ENCODE data around the gene KCND1.

The KCND1 gene

GRCh38 chrX:48937054-48937907 is 34.4 kb downstream of the KCND1 start:
- 7 to 57% methylated on average over 3 of the region's 9 CpGs for WGBS, 2 experiments (ENCODE audit: insufficient coverage in 2 of 2)
- Histone ChIP-seq H3K4me3 (ENCODE audit: extremely low read depth, insufficient read depth, low read length, poor library complexity, severe bottlenecking) (no peak overlapping the region), H3K4me1 (ENCODE audit: control insufficient read depth, insufficient read depth, low read length, poor library complexity, severe bottlenecking) (no peaks in the 10 kb centered on the region), H3K9me3 (ENCODE audit: control insufficient read depth, low read length) (no peaks in the 10 kb centered on the region), H3K36me3 (ENCODE audit: control insufficient read depth, insufficient read depth, low read length) (peaks cover 54% of the 10 kb centered on the region), H3K27ac (ENCODE audit: low read depth, low read length, severe bottlenecking) (no peak overlapping the region)

- Histone ChIP-seq H3K4me3 (ENCODE audit: extremely low read depth, insufficient read depth, low read length, poor library complexity, severe bottlenecking) (no peak overlapping the region), H3K36me3 (ENCODE audit: control insufficient read depth, insufficient read depth, low read length) (peaks cover 52% of the 10 kb centered on the region), H3K9me3 (ENCODE audit: control insufficient read depth, low read length) (no peaks in the 10 kb centered on the region), H3K27ac (ENCODE audit: low read depth, low read length, severe bottlenecking) (no peak overlapping the region), H3K4me1 (ENCODE audit: control insufficient read depth, insufficient read depth, low read length, poor library complexity, severe bottlenecking) (no peaks in the 10 kb centered on the region)
- WGBS, 2 experiments (ENCODE audit: insufficient coverage in 2 of 2): 95 to 100% methylated on average over 4 to 6 of the region's 8 CpGs
These were observed 35.1 kb downstream of the KCND1 start for GRCh38 chrX:48936429-48937053.

GRCh38 chrX:48935301-48935670 is 36.4 kb downstream of the KCND1 start:
- H3K36me3 ChIP-seq (ENCODE audit: control insufficient read depth, insufficient read depth, low read length): peaks cover 49% of the 10 kb centered on the region
- no peak overlapping the region for H3K4me3 ChIP-seq (ENCODE audit: extremely low read depth, insufficient read depth, low read length, poor library complexity, severe bottlenecking)
- no CpG with 5 or more reads among the region's 1 CpG for WGBS, 2 experiments (ENCODE audit: insufficient coverage in 2 of 2)
- H3K9me3 ChIP-seq (ENCODE audit: control insufficient read depth, low read length): no peaks in the 10 kb centered on the region
- H3K4me1 ChIP-seq (ENCODE audit: control insufficient read depth, insufficient read depth, low read length, poor library complexity, severe bottlenecking): no peaks in the 10 kb centered on the region
- no peak overlapping the region for H3K27ac ChIP-seq (ENCODE audit: low read depth, low read length, severe bottlenecking)

- 76% methylated on average over 2 of the region's 7 CpGs; no CpG with 5 or more reads in 1 of the 2 experiments for WGBS, 2 experiments (ENCODE audit: insufficient coverage in 2 of 2)
These were observed 36.9 kb downstream of the KCND1 start for GRCh38 chrX:48934581-48935300.

GRCh38 chrX:48933757-48934156 is 37.9 kb downstream of the KCND1 start:
- no peak overlapping the region for H3K27ac ChIP-seq (ENCODE audit: low read depth, low read length, severe bottlenecking)
- peaks cover 43% of the 10 kb centered on the region for H3K36me3 ChIP-seq (ENCODE audit: control insufficient read depth, insufficient read depth, low read length)
- 100% methylated on average over 1 of the region's 2 CpGs for WGBS, 2 experiments (ENCODE audit: insufficient coverage in 2 of 2)
- no peaks in the 10 kb centered on the region for H3K9me3 ChIP-seq (ENCODE audit: control insufficient read depth, low read length)
- no peak overlapping the region for H3K4me3 ChIP-seq (ENCODE audit: extremely low read depth, insufficient read depth, low read length, poor library complexity, severe bottlenecking)
- no peaks in the 10 kb centered on the region for H3K4me1 ChIP-seq (ENCODE audit: control insufficient read depth, insufficient read depth, low read length, poor library complexity, severe bottlenecking)

More at GRCh38 chrX:48934581-48935300, 36.9 kb downstream of the KCND1 start:
- Histone ChIP-seq H3K4me1 (ENCODE audit: control insufficient read depth, insufficient read depth, low read length, poor library complexity, severe bottlenecking) (no peaks in the 10 kb centered on the region), H3K9me3 (ENCODE audit: control insufficient read depth, low read length) (no peaks in the 10 kb centered on the region), H3K36me3 (ENCODE audit: control insufficient read depth, insufficient read depth, low read length) (peaks cover 47% of the 10 kb centered on the region), H3K4me3 (ENCODE audit: extremely low read depth, insufficient read depth, low read length, poor library complexity, severe bottlenecking) (no peak overlapping the region), H3K27ac (ENCODE audit: low read depth, low read length, severe bottlenecking) (no peak overlapping the region)

GRCh38 chrX:48927736-48928382 is 43.8 kb downstream of the KCND1 start:
- H3K36me3 ChIP-seq (ENCODE audit: control insufficient read depth, insufficient read depth, low read length): peaks cover 35% of the 10 kb centered on the region
- no peaks in the 10 kb centered on the region for H3K9me3 ChIP-seq (ENCODE audit: control insufficient read depth, low read length)
- H3K27ac ChIP-seq (ENCODE audit: low read depth, low read length, severe bottlenecking): no peak overlapping the region
- H3K4me1 ChIP-seq (ENCODE audit: control insufficient read depth, insufficient read depth, low read length, poor library complexity, severe bottlenecking): no peaks in the 10 kb centered on the region
- no peak overlapping the region for H3K4me3 ChIP-seq (ENCODE audit: extremely low read depth, insufficient read depth, low read length, poor library complexity, severe bottlenecking)
- WGBS, 2 experiments (ENCODE audit: insufficient coverage in 2 of 2): 17% methylated on average over 1 of the region's 2 CpGs; no CpG with 5 or more reads in 1 of the 2 experiments

GRCh38 chrX:48927123-48927522 is 44.5 kb downstream of the KCND1 start:
- Histone ChIP-seq H3K4me1 (ENCODE audit: control insufficient read depth, insufficient read depth, low read length, poor library complexity, severe bottlenecking) (peaks cover 3% of the 10 kb centered on the region), H3K9me3 (ENCODE audit: control insufficient read depth, low read length) (no peaks in the 10 kb centered on the region), H3K36me3 (ENCODE audit: control insufficient read depth, insufficient read depth, low read length) (peaks cover 36% of the 10 kb centered on the region), H3K4me3 (ENCODE audit: extremely low read depth, insufficient read depth, low read length, poor library complexity, severe bottlenecking) (no peak overlapping the region), H3K27ac (ENCODE audit: low read depth, low read length, severe bottlenecking) (no peak overlapping the region)
- WGBS, 2 experiments (ENCODE audit: insufficient coverage in 2 of 2): 40% methylated on average over 1 of the region's 5 CpGs; no CpG with 5 or more reads in 1 of the 2 experiments

- Histone ChIP-seq H3K4me1 (ENCODE audit: control insufficient read depth, insufficient read depth, low read length, poor library complexity, severe bottlenecking) (peaks cover 16% of the 10 kb centered on the region), H3K9me3 (ENCODE audit: control insufficient read depth, low read length) (no peaks in the 10 kb centered on the region), H3K36me3 (ENCODE audit: control insufficient read depth, insufficient read depth, low read length) (peaks cover 30% of the 10 kb centered on the region), H3K4me3 (ENCODE audit: extremely low read depth, insufficient read depth, low read length, poor library complexity, severe bottlenecking) (no peak overlapping the region), H3K27ac (ENCODE audit: low read depth, low read length, severe bottlenecking) (no peak overlapping the region)
- 100% methylated on average over 4 of the region's 5 CpGs; no CpG with 5 or more reads in 1 of the 2 experiments for WGBS, 2 experiments (ENCODE audit: insufficient coverage in 2 of 2)
These were observed 47.4 kb downstream of the KCND1 start for GRCh38 chrX:48924270-48924669.

- Histone ChIP-seq H3K4me1 (ENCODE audit: control insufficient read depth, insufficient read depth, low read length, poor library complexity, severe bottlenecking) (peaks cover 16% of the 10 kb centered on the region), H3K9me3 (ENCODE audit: control insufficient read depth, low read length) (no peaks in the 10 kb centered on the region), H3K36me3 (ENCODE audit: control insufficient read depth, insufficient read depth, low read length) (peaks cover 30% of the 10 kb centered on the region), H3K27ac (ENCODE audit: low read depth, low read length, severe bottlenecking) (no peak overlapping the region), H3K4me3 (ENCODE audit: extremely low read depth, insufficient read depth, low read length, poor library complexity, severe bottlenecking) (no peak overlapping the region)
- WGBS, 2 experiments (ENCODE audit: insufficient coverage in 2 of 2): 98 to 100% methylated on average over 7 to 8 of the region's 13 CpGs
These were observed 47.9 kb downstream of the KCND1 start for GRCh38 chrX:48923771-48924170.

GRCh38 chrX:48920718-48921104 is 50.9 kb downstream of the KCND1 start:
- Histone ChIP-seq H3K36me3 (ENCODE audit: control insufficient read depth, insufficient read depth, low read length) (peaks cover 26% of the 10 kb centered on the region), H3K4me3 (ENCODE audit: extremely low read depth, insufficient read depth, low read length, poor library complexity, severe bottlenecking) (no peak overlapping the region), H3K9me3 (ENCODE audit: control insufficient read depth, low read length) (no peaks in the 10 kb centered on the region), H3K27ac (ENCODE audit: low read depth, low read length, severe bottlenecking) (no peak overlapping the region), H3K4me1 (ENCODE audit: control insufficient read depth, insufficient read depth, low read length, poor library complexity, severe bottlenecking) (peaks cover 16% of the 10 kb centered on the region)
- 60% methylated on average over 1 of the region's 4 CpGs; no CpG with 5 or more reads in 1 of the 2 experiments for WGBS, 2 experiments (ENCODE audit: insufficient coverage in 2 of 2)

Data from mesodermal cell (in vitro differentiated cells).